ENCODE results near the gene EPHB1. TPM values are rescaled to one million over a fixed set of nuclear protein-coding genes. Genes with fewer than 3 reads are reported as not detected.

Gene EPHB1
- total RNA-seq, 4 donors from 2014 or later: 1.00 to 8.9 (median 4.5) TPM

DNA sequence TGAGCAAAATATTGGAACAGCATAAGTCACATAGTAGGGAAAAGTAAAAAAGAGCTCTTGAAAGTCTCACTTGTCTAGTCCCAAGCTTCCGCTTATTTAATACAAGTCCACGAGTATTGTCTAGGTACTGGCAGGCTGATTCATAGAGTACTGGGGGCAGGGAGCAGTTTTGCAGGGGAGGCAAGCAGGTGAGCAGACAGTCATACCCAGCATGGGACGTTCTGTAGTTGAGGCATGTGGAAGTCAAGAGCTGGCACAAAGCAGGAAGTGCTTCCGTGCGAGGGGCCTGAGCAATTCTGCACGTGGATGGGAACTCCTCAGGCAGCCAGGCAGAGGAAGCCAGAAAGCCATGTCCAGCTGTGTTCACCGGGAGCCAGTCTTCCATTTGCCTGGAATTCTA is 287.6 kb downstream of the EPHB1 start:
- H3K27ac ChIP-seq: no peak overlapping the region
- in situ Hi-C loops (cut with MboI; ENCODE audit: low sequenced_read_pairs in 4 of 4): no loop called here
- intact Hi-C loops (cut with DNase I; ENCODE audit: low total_unique reads): no loop called here
- no peak overlapping the region for H3K4me3 ChIP-seq
- ATAC-seq: no peak
- no peaks in the 10 kb centered on the region for H3K36me3 ChIP-seq
- no peaks in the 10 kb centered on the region for H3K27me3 ChIP-seq
- no peaks in the 10 kb centered on the region for H3K9me3 ChIP-seq
- H3K4me1 ChIP-seq: no peaks in the 10 kb centered on the region
- no peak for DNase-seq
- TF ChIP-seq, protein P1, sequence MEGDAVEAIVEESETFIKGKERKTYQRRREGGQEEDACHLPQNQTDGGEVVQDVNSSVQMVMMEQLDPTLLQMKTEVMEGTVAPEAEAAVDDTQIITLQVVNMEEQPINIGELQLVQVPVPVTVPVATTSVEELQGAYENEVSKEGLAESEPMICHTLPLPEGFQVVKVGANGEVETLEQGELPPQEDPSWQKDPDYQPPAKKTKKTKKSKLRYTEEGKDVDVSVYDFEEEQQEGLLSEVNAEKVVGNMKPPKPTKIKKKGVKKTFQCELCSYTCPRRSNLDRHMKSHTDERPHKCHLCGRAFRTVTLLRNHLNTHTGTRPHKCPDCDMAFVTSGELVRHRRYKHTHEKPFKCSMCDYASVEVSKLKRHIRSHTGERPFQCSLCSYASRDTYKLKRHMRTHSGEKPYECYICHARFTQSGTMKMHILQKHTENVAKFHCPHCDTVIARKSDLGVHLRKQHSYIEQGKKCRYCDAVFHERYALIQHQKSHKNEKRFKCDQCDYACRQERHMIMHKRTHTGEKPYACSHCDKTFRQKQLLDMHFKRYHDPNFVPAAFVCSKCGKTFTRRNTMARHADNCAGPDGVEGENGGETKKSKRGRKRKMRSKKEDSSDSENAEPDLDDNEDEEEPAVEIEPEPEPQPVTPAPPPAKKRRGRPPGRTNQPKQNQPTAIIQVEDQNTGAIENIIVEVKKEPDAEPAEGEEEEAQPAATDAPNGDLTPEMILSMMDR (IDR thresholded peaks at IDR 0.05 in 4 of 5, conservative IDR thresholded peaks at IDR 0.05 in 1 of 5): no peak
- no peak for TF ChIP-seq POLR2A (IDR thresholded peaks at IDR 0.05)

DNA sequence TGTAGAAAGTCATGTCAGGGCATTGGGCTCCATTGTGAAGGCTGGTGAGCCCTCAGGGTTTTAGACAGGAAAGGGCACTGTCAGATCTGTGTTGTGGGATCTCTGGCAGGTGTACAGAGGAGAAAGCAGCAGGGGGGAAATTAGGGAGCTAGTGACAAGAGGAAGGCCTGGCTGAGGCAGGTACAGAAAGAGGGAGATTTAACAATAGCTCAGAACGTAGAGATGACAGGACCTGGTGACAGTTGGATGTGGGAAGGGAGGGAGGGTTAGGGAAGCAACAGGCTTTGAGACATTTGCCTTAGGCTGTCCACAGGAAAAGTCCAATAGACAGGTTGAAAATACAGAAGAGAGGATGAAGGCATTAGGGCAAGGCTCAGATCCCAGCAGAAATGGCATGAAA is 288.1 kb downstream of the EPHB1 start:
- Histone ChIP-seq H3K9me3 (no peaks in the 10 kb centered on the region), H3K36me3 (no peaks in the 10 kb centered on the region), H3K27ac (no peak overlapping the region), H3K27me3 (no peaks in the 10 kb centered on the region), H3K4me1 (no peaks in the 10 kb centered on the region), H3K4me3 (no peak overlapping the region)
- DNase-seq: no peak
- intact Hi-C loops (cut with DNase I; ENCODE audit: low total_unique reads): no loop called here
- TF ChIP-seq POLR2A (IDR thresholded peaks at IDR 0.05): no peak
- TF ChIP-seq, protein P1 (IDR thresholded peaks at IDR 0.05 in 4 of 5, conservative IDR thresholded peaks at IDR 0.05 in 1 of 5): no peak
- ATAC-seq: no peak
- in situ Hi-C loops (cut with MboI; ENCODE audit: low sequenced_read_pairs in 4 of 4): no loop called here

DNA sequence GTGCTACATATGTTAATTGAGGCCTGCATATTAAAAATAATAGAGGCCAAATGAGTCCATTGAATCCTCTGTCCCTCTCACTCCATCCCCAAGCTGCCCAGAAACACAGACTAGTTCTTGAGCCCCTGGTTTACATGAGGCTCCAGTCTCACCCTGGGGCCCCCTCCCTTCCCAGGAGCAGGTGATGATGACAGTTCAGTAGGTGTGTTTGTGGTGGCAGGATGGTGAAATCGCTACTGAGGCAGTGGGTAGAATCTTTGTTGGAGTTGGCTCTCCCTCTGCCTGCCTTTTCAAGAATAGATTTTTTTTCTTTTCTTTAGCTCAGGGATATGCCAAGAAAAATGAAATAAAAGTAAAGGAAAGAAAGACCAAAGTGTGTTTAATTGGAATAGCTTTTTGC is 288.7 kb downstream of the EPHB1 start:
- no peak for TF ChIP-seq POLR2A (IDR thresholded peaks at IDR 0.05)
- TF ChIP-seq, protein P1 (IDR thresholded peaks at IDR 0.05 in 4 of 5, conservative IDR thresholded peaks at IDR 0.05 in 1 of 5): no peak
- H3K36me3 ChIP-seq: no peaks in the 10 kb centered on the region
- H3K4me3 ChIP-seq: no peak overlapping the region
- ATAC-seq: no peak
- no peak for DNase-seq
- no peaks in the 10 kb centered on the region for H3K9me3 ChIP-seq
- H3K4me1 ChIP-seq: no peaks in the 10 kb centered on the region
- in situ Hi-C loops (cut with MboI; ENCODE audit: low sequenced_read_pairs in 4 of 4) (no loop called here), intact Hi-C loops (cut with DNase I; ENCODE audit: low total_unique reads) (no loop called here)
- no peaks in the 10 kb centered on the region for H3K27me3 ChIP-seq
- H3K27ac ChIP-seq: no peak overlapping the region

DNA sequence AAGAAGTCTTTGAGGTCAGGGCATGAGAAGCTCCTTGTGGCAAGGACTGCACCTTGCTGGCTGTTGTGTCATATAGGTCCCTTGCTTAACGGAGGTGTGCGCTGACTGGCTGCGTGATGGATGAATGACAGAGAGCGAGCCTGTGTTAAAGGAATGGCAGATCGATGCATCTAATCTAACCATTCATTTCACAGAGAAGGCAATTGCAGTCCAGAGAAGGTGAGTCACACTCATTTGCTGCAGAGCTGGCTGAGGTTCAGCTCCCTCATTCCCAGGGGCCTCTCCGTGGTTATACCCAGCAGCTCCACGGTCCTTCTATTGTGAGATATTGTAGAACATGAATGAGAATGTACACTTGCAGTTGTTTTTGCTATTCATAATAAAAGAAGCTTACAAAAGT is 289.3 kb downstream of the EPHB1 start:
- TF ChIP-seq POLR2A (IDR thresholded peaks at IDR 0.05): no peak
- TF ChIP-seq, protein P1 (IDR thresholded peaks at IDR 0.05 in 4 of 5, conservative IDR thresholded peaks at IDR 0.05 in 1 of 5): no peak
- no peaks in the 10 kb centered on the region for H3K27me3 ChIP-seq
- DNase-seq (no peak), ATAC-seq (no peak)
- intact Hi-C loops (cut with DNase I; ENCODE audit: low total_unique reads) (no loop called here), in situ Hi-C loops (cut with MboI; ENCODE audit: low sequenced_read_pairs in 4 of 4) (no loop called here)
- no peak overlapping the region for H3K4me3 ChIP-seq
- H3K4me1 ChIP-seq: no peaks in the 10 kb centered on the region
- H3K9me3 ChIP-seq: no peaks in the 10 kb centered on the region
- H3K27ac ChIP-seq: no peak overlapping the region
- no peaks in the 10 kb centered on the region for H3K36me3 ChIP-seq

DNA sequence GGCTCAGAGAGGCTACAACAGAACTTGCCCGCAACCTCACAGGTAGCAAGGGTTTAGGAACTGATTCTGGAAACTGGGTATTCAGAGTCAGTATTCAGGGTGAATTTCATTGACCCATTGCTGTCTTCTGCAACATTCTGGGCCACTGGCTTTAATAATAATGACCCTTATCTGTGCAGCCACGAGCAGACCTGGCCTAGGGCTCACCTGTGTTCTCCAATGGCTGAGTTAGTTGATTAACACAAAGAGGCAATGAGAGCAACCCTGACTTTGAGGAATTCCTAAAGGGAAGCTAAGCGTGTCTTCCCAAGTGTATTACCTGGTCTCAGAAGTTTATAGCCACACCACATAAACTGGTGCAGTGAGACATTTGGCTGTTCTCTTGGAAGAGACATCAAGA is 289.9 kb downstream of the EPHB1 start:
- Histone ChIP-seq H3K4me3 (no peak overlapping the region), H3K36me3 (no peaks in the 10 kb centered on the region), H3K27me3 (no peaks in the 10 kb centered on the region), H3K4me1 (no peaks in the 10 kb centered on the region), H3K27ac (no peak overlapping the region), H3K9me3 (no peaks in the 10 kb centered on the region)
- TF ChIP-seq, protein P1 (IDR thresholded peaks at IDR 0.05 in 4 of 5, conservative IDR thresholded peaks at IDR 0.05 in 1 of 5): no peak
- no peak for TF ChIP-seq POLR2A (IDR thresholded peaks at IDR 0.05)
- intact Hi-C loops (cut with DNase I; ENCODE audit: low total_unique reads): no loop called here
- no peak for DNase-seq
- ATAC-seq: no peak
- in situ Hi-C loops (cut with MboI; ENCODE audit: low sequenced_read_pairs in 4 of 4): no loop called here
